GM18951 (cell line): ENCODE data around the gene ZNF497.
"Not testable (repeated sequence)": the region's sequence is repeated elsewhere in the genome, so short reads cannot be mapped to it uniquely, and the experiment has no call there.

ENCODE experiments used
- POLR2A ChIP-seq: IDR thresholded peaks from 4 replicates; pipeline ENCODE4 v1.6.1; 2011; ENCODE audit warnings: mild to moderate bottlenecking; ENCODE audit not compliant: insufficient read length, insufficient read depth; ENCODE audit errors: extremely low read depth
- in situ Hi-C: fragments of 300-500 bp; cut with MboI; formaldehyde crosslinking; loops from one replicate; pipeline ENCODE4 v1.12.0; 2022; ENCODE audit warnings: low sequenced_read_pairs, mixed read lengths, inconsistent platforms; ENCODE audit not compliant: unreplicated experiment

ZNF497 gene

DNA sequence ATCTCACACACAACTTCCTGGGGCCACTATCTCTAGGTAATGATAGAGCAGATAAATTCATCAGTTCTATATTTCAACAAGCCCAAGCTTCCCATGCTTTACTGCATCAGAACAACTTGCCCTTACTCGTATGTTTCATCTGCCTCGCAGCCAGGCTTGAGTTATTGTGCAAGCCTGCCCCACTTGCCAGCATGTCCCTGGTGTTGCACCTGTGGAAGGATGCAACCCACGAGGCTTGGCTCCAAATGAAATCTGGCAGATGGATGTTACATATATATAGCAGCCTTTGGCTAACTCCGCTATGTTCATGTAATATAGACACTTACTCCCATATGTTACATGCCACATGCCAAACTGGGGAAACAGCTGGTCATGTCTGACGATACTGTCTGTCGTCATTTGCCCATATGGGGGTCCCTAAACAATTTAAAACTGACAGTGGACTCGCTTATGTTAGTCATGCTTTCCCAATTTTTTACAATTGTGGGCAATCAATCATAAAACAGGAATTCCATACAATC, 51.1 kb downstream of the ZNF497 start:
- in situ Hi-C loops: no loop called here
- TF ChIP-seq POLR2A: no peak

DNA sequence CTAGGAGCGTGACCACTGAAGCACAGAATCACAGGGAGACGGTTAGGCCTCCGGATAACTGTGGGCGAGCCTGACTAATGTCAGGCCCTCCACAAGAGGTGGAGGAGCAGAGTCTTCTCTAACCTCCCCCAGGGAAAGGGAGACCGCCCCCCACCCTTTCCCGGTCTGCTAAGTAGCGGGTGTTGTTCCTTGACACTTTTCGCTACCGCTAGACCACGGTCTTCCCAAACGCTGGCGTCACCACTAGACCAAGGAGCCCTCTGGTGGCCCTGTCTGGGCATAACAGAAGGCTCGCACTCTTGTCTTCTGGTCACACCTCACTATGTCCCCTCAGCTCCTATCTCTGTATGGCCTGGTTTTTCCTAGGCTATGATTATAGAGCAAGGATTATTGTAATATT, 51.9 kb downstream of the ZNF497 start:
- in situ Hi-C loops: not testable (repeated sequence)

DNA sequence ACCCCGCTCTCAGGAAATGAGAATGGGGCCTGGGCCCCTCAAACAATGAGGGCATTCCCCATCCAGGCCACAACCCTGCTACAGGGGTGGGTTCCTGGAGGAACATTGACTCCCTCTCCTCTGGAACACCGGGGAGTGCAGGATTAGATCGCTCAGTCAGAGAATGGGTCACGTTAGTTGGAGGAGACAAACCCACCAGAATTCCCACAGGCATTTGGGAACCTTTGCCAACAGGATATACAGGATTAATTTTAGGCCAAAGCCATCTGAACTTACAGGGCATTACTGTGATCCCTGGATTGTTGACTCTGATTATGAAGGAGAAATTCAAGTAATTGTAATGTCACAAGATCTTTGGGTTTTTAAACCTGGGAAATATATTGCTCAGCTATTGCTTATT, 54.8 kb downstream of the ZNF497 start:
- in situ Hi-C loops: no loop called here
- no peak for TF ChIP-seq POLR2A

DNA sequence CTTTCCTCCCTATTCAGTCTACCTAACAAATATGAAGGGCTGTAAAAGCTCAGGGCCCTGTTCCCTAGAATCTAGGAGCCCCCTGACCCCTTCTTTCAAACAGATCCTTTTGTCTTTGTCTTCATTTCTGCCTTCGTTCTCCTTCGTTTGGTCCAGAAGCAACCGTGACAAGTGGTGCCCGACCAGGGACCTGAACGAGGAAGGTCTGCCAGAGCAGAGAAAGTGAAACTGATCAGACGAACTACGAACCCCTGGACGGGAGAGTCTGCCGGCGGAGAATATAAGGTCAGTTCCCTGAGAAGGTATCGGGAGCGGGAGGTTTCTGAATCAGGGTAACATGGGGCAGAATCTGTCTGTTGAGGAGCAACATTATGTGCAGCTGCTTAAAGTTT, 56.6 kb downstream of the ZNF497 start:
- TF ChIP-seq POLR2A: no peak
- in situ Hi-C loops: no loop called here

DNA sequence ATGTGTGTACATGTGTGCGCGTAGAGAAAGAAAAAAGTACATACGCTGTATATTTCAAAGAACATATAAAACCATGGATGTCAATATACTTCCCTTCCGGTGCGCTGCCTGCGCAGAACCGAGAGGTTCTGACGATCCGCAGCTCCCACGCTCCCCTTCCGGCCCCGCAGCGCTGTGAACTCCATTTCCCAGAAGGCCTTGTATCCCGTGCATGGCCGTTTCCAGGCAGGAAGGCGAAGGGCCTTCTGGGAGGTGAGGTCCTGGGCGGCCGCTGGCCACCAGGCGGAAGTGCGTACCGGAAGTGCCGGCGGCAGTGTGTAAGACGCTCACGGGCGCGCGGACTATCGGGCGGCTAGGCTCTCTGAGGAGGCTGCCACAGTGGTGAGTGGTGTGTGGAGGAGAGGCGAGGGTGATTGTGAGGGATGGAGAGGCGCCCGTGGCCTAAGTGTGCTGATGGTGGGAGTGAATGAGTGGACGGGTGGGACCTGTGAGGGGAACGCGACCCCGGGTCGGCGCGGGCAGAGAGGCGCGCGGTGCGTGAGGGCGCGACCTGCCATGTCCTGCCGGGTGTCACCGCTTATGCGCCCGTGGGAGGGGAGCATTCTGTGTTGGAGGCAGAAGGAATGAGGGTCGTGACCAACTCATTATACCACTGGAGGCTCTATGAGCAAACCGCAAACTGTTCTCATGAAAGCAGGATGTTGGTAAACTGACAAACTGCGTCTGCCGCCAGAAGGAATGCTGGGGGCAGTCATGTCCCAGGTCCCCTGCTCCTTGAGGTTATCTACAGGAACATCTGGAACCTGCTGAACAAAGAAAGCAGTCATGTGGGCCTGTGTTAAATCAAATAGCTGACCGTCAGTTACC, 57.3 kb downstream of the ZNF497 start, which contains the start of gene ERVK3-1:
TSS of gene ERVK3-1 (plus strand) at position 313 of the 867 bp plus-strand sequence. CDS start 6,792 bp downstream, outside the sequence.
- peak; percentile 96 for TF ChIP-seq POLR2A
- in situ Hi-C loops: no loop called here

DNA sequence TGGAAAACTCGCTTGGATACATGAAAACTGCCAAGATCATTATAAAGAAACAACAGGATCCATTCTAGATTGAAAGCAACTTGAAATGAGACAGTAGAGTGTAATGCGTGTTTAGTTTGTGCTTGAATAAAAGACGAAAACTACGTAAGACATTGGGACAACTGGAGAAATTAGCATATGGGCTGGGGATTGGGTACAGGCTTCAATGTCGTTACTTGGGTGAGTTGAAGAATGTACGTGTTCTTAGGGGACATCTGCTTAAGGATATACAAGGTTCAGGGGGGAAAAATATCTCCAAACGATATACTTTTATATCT, 57.8 kb downstream of the ZNF497 start:
- in situ Hi-C loops: no loop called here

More for the DNA sequence above, 57.8 kb downstream of the ZNF497 start:
- no peak for TF ChIP-seq POLR2A
